ENCODE measurements around the gene SORBS1. TPM values are rescaled to one million over a fixed set of nuclear protein-coding genes. Genes with fewer than 3 reads are reported as not detected.

The SORBS1 gene
- total RNA-seq, 1 experiment from 2014 or later: 4.1 TPM

GRCh38 chr10:95295031-95295755 is 266.0 kb downstream of the SORBS1 start:
- H3K4me3 ChIP-seq (ENCODE audit: low read length): no peak overlapping the region
- no peaks in the 10 kb centered on the region for H3F3A ChIP-seq (ENCODE audit: low read length, unreplicated experiment)
- POLR2A ChIA-PET (ENCODE audit: unreplicated experiment): no interaction called here
- H3K9ac ChIP-seq (ENCODE audit: low read length): no peak overlapping the region
- H3K27me3 ChIP-seq (ENCODE audit: low read length): no peaks in the 10 kb centered on the region
- H3K79me2 ChIP-seq (ENCODE audit: low read length): peaks cover 5% of the 10 kb centered on the region
- no peaks in the 10 kb centered on the region for H3K9me3 ChIP-seq (ENCODE audit: low read length)
- CTCF ChIA-PET: no interaction called here
- no peaks in the 10 kb centered on the region; the same call in 1 of the 2 replicates for H3K4me1 ChIP-seq (ENCODE audit: insufficient read depth, low read length)
- H3K27ac ChIP-seq (ENCODE audit: low read length): no peak overlapping the region
- H3K36me3 ChIP-seq (ENCODE audit: low read depth, low read length): no peaks in the 10 kb centered on the region
- no peak for TF ChIP-seq EZH2phosphoT487 (IDR thresholded peaks at IDR 0.05; ENCODE audit: borderline replicate concordance, low read length)
- no peak for TF ChIP-seq CTCF (conservative IDR thresholded peaks at IDR 0.05; ENCODE audit: low read depth, low read length)
- no peak for TF ChIP-seq EZH2 (IDR thresholded peaks at IDR 0.05; ENCODE audit: low read length, unreplicated experiment)
- DNase-seq (no peak), ATAC-seq (no peak)
- H3K9me2 ChIP-seq (replicated peaks; ENCODE audit: low read length): no peaks in the 10 kb centered on the region
- H3K4me2 ChIP-seq (ENCODE audit: low read length): no peak overlapping the region
- no TSS peak for BruUV-seq (replicated peaks)
- intact Hi-C loops (cut with micrococcal nuclease): no loop called here
- no peak overlapping the region for H2AFZ ChIP-seq (ENCODE audit: low read length)
- H4K20me1 ChIP-seq (ENCODE audit: low read length): no peaks in the 10 kb centered on the region

- Histone ChIP-seq H3K9me2 (replicated peaks; ENCODE audit: low read length) (no peaks in the 10 kb centered on the region), H3K27me3 (ENCODE audit: low read length) (no peaks in the 10 kb centered on the region), H3F3A (ENCODE audit: low read length, unreplicated experiment) (no peaks in the 10 kb centered on the region), H3K79me2 (ENCODE audit: low read length) (peaks cover 21% of the 10 kb centered on the region), H3K9ac (ENCODE audit: low read length) (no peak overlapping the region), H3K27ac (ENCODE audit: low read length) (no peak overlapping the region), H3K4me1 (ENCODE audit: insufficient read depth, low read length) (peaks cover 8% of the 10 kb centered on the region), H3K4me3 (ENCODE audit: low read length) (no peak overlapping the region), H2AFZ (ENCODE audit: low read length) (no peak overlapping the region), H3K4me2 (ENCODE audit: low read length) (no peak overlapping the region), H4K20me1 (ENCODE audit: low read length) (peaks cover 7% of the 10 kb centered on the region; the same call in 1 of the 2 replicates), H3K36me3 (ENCODE audit: low read depth, low read length) (no peaks in the 10 kb centered on the region), H3K9me3 (ENCODE audit: low read length) (no peaks in the 10 kb centered on the region)
- TF ChIP-seq CTCF (conservative IDR thresholded peaks at IDR 0.05; ENCODE audit: low read depth, low read length): no peak
- TF ChIP-seq EZH2phosphoT487 (IDR thresholded peaks at IDR 0.05; ENCODE audit: borderline replicate concordance, low read length): no peak
- TF ChIP-seq EZH2 (IDR thresholded peaks at IDR 0.05; ENCODE audit: low read length, unreplicated experiment): no peak
- ChIA-PET CTCF (no interaction called here), POLR2A (ENCODE audit: unreplicated experiment) (no interaction called here)
- no TSS peak for BruUV-seq (replicated peaks)
- ATAC-seq (no peak), DNase-seq (no peak)
- intact Hi-C loops (cut with micrococcal nuclease): no loop called here
Observed at GRCh38 chr10:95293631-95294030, 267.5 kb downstream of the SORBS1 start.

GRCh38 chr10:95291365-95292039 is 269.7 kb downstream of the SORBS1 start:
- TF ChIP-seq EZH2phosphoT487 (IDR thresholded peaks at IDR 0.05; ENCODE audit: borderline replicate concordance, low read length) (no peak), EZH2 (IDR thresholded peaks at IDR 0.05; ENCODE audit: low read length, unreplicated experiment) (no peak), CTCF (conservative IDR thresholded peaks at IDR 0.05; ENCODE audit: low read depth, low read length) (no peak)
- H3K4me1 ChIP-seq (ENCODE audit: insufficient read depth, low read length): peaks cover 26% of the 10 kb centered on the region
- H2AFZ ChIP-seq (ENCODE audit: low read length): peak overlapping the region; percentile 95
- no peaks in the 10 kb centered on the region for H3K36me3 ChIP-seq (ENCODE audit: low read depth, low read length)
- H3K9ac ChIP-seq (ENCODE audit: low read length): peak overlapping the region; percentile 91
- CTCF ChIA-PET: no interaction called here
- no peaks in the 10 kb centered on the region for H3F3A ChIP-seq (ENCODE audit: low read length, unreplicated experiment)
- H3K4me2 ChIP-seq (ENCODE audit: low read length): peak overlapping the region; percentile 83
- intact Hi-C loops (cut with micrococcal nuclease): no loop called here
- no peaks in the 10 kb centered on the region for H3K9me3 ChIP-seq (ENCODE audit: low read length)
- H3K27ac ChIP-seq (ENCODE audit: low read length): no peak overlapping the region
- POLR2A ChIA-PET (ENCODE audit: unreplicated experiment): no interaction called here
- TSS peak; percentile 22 for BruUV-seq (replicated peaks)
- DNase-seq: no peak
- peaks cover 21% of the 10 kb centered on the region; the same call in 1 of the 2 replicates for H4K20me1 ChIP-seq (ENCODE audit: low read length)
- H3K27me3 ChIP-seq (ENCODE audit: low read length): no peaks in the 10 kb centered on the region
- ATAC-seq: no peak
- H3K4me3 ChIP-seq (ENCODE audit: low read length): peak overlapping the region; percentile 95
- peaks cover 42% of the 10 kb centered on the region for H3K79me2 ChIP-seq (ENCODE audit: low read length)
- no peaks in the 10 kb centered on the region for H3K9me2 ChIP-seq (replicated peaks; ENCODE audit: low read length)
